Measurements from ENCODE around the gene IGFBP3.
A peak's percentile ranks its signal among the peaks of the same experiment; 100 is the strongest.
"Not testable (repeated sequence)": the region's sequence is repeated elsewhere in the genome, so short reads cannot be mapped to it uniquely, and the experiment has no call there.

Gene IGFBP3

GRCh38 chr7:45920502-45921380 lies at the start of gene IGFBP3:
IGFBP3 (minus strand) TSS chr7:45921272; CDS start chr7:45921140, 132 bp downstream.
- peak in 1 of 2 donors; percentile 53 for DNase-seq

GRCh38 chr7:45970454-45970853 lies 49.4 kb upstream of the IGFBP3 start:
- no peak for DNase-seq

GRCh38 chr7:45969940-45970339 lies 48.9 kb upstream of the IGFBP3 start:
- no peak for DNase-seq

GRCh38 chr7:45968856-45969541 lies 47.9 kb upstream of the IGFBP3 start:
- no peak for DNase-seq

- DNase-seq, result no peak
These were observed 47.2 kb upstream of the IGFBP3 start for GRCh38 chr7:45968312-45968711.

- no peak for DNase-seq
These were observed 46.6 kb upstream of the IGFBP3 start for GRCh38 chr7:45967591-45968157.

GRCh38 chr7:45962861-45963260 lies 41.8 kb upstream of the IGFBP3 start:
- DNase-seq, result no peak

- no peak for DNase-seq
These were observed 36.6 kb upstream of the IGFBP3 start for GRCh38 chr7:45957721-45958120.

GRCh38 chr7:45955286-45955685 lies 34.2 kb upstream of the IGFBP3 start:
- no peak for DNase-seq

GRCh38 chr7:45953055-45953454 lies 32.0 kb upstream of the IGFBP3 start:
- DNase-seq, result not testable (repeated sequence)

GRCh38 chr7:45944058-45944457 lies 23.0 kb upstream of the IGFBP3 start:
- no peak for DNase-seq

- DNase-seq, result no peak
These were observed 19.9 kb upstream of the IGFBP3 start for GRCh38 chr7:45940939-45941338.

GRCh38 chr7:45940237-45940781 lies 19.2 kb upstream of the IGFBP3 start:
- peak; percentile 40 to 63 for DNase-seq

GRCh38 chr7:45939574-45939973 lies 18.5 kb upstream of the IGFBP3 start:
- no peak for DNase-seq

GRCh38 chr7:45938626-45939302 lies 17.7 kb upstream of the IGFBP3 start:
- DNase-seq, result no peak

GRCh38 chr7:45937862-45938261 lies 16.8 kb upstream of the IGFBP3 start:
- DNase-seq, result no peak

GRCh38 chr7:45937301-45937700 lies 16.2 kb upstream of the IGFBP3 start:
- DNase-seq, result no peak

- no peak for DNase-seq
These were observed 9.9 kb upstream of the IGFBP3 start for GRCh38 chr7:45930967-45931366.

- no peak for DNase-seq
These were observed 6.6 kb upstream of the IGFBP3 start for GRCh38 chr7:45927721-45928120.

GRCh38 chr7:45924283-45924682 lies 3.2 kb upstream of the IGFBP3 start:
- DNase-seq, result no peak

- no peak for DNase-seq
These were observed 2.7 kb upstream of the IGFBP3 start for GRCh38 chr7:45923818-45924217.

- peak in 1 of 2 donors; percentile 63 for DNase-seq
These were observed 2.2 kb upstream of the IGFBP3 start for GRCh38 chr7:45923290-45923689.

GRCh38 chr7:45922810-45923209 lies 1.7 kb upstream of the IGFBP3 start:
- peak in 1 of 2 donors; percentile 58 for DNase-seq

All from CD4-positive, alpha-beta T cell treated with Interferon alpha-2 for 1 hour (primary cell).